ENCODE data around the gene ADGRD2.

ADGRD2 gene

GRCh38 chr9:124527781-124528180 lies 77.5 kb downstream of the ADGRD2 start:
- H3K27ac ChIP-seq (ENCODE audit: low read depth, low read length): no peak overlapping the region
- no peaks in the 10 kb centered on the region for H3K4me1 ChIP-seq (ENCODE audit: control insufficient read depth in 5 of 5, insufficient read depth in 5 of 5, low read length in 5 of 5)
- H3K9ac ChIP-seq (ENCODE audit: low read length in 5 of 5): no peak overlapping the region
- H3K36me3 ChIP-seq (ENCODE audit: control insufficient read depth in 5 of 5, insufficient read depth in 5 of 5, low read length in 5 of 5): peaks cover 0 to 7% (median 0%) of the 10 kb centered on the region in 5 donors
- H3K27me3 ChIP-seq (ENCODE audit: control insufficient read depth in 5 of 5, insufficient read depth in 4 of 5, low read length in 5 of 5): peaks cover 0 to under 1% (median 0%) of the 10 kb centered on the region in 5 donors
- H3K9me3 ChIP-seq (ENCODE audit: control insufficient read depth in 5 of 5, low read length in 5 of 5): no peaks in the 10 kb centered on the region
- no peak overlapping the region for H3K4me3 ChIP-seq (ENCODE audit: low read depth in 1 of 5, low read length in 5 of 5)

Measured in subcutaneous abdominal adipose tissue (tissue), 5 donors.